Mucosa of rectum (tissue), 2 donors: ENCODE results near the gene DGKD.
"Not testable (repeated sequence)": the region's sequence is repeated elsewhere in the genome, so short reads cannot be mapped to it uniquely, and the experiment has no call there.

Source experiments
- H3K27ac ChIP-seq, 2 donors: one replicate each; pipeline ENCODE4 v1.7.0; 2013; ENCODE audit warnings: inconsistent platforms in 2 of 2, low read depth in 2 of 2, low read length in 2 of 2
- H3K27me3 ChIP-seq, 2 donors: one replicate each; pipeline ENCODE4 v1.7.0; 2013; ENCODE audit warnings: low read length in 2 of 2; ENCODE audit not compliant: control insufficient read depth in 2 of 2, insufficient read depth in 2 of 2
- H3K36me3 ChIP-seq, 2 donors: one replicate each; pipeline ENCODE4 v1.7.0; 2013; ENCODE audit warnings: low read length in 2 of 2; ENCODE audit not compliant: control insufficient read depth in 2 of 2, insufficient read depth in 2 of 2
- H3K4me1 ChIP-seq, 2 donors: one replicate each; pipeline ENCODE4 v1.7.0; 2013; ENCODE audit warnings: low read length in 2 of 2, mild to moderate bottlenecking in 1 of 2; ENCODE audit not compliant: control insufficient read depth in 2 of 2, insufficient read depth in 2 of 2
- H3K4me3 ChIP-seq, 2 donors: one replicate each; pipeline ENCODE4 v1.7.0; 2013; ENCODE audit warnings: low read length in 2 of 2
- H3K9ac ChIP-seq, 2 donors: one replicate each; pipeline ENCODE4 v1.7.0; 2013; ENCODE audit warnings: low read length in 2 of 2, low read depth in 1 of 2, mild to moderate bottlenecking in 1 of 2
- H3K9me3 ChIP-seq, 2 donors: one replicate each; pipeline ENCODE4 v1.7.0; 2013; ENCODE audit warnings: low read length in 2 of 2; ENCODE audit not compliant: control insufficient read depth in 2 of 2
- donor health status: healthy.
- donor health status: Normal muscosa, but diverticular disease.

DGKD gene

GRCh38 chr2:233369462-233369861, 15.2 kb downstream of the DGKD start:
- Histone ChIP-seq H3K27me3 (no peaks in the 10 kb centered on the region), H3K9ac (no peak overlapping the region), H3K27ac (no peak overlapping the region), H3K36me3 (peaks cover 8% of the 10 kb centered on the region in 2 donors), H3K4me1 (peaks cover 2 to 3% of the 10 kb centered on the region in 2 donors), H3K4me3 (no peak overlapping the region), H3K9me3 (no peaks in the 10 kb centered on the region)

GRCh38 chr2:233369897-233370685, 15.8 kb downstream of the DGKD start:
- Histone ChIP-seq H3K9me3 (no peaks in the 10 kb centered on the region), H3K4me1 (peaks cover 2 to 6% of the 10 kb centered on the region in 2 donors), H3K9ac (no peak overlapping the region), H3K27ac (no peak overlapping the region), H3K36me3 (peaks cover 8% of the 10 kb centered on the region in 2 donors), H3K27me3 (no peaks in the 10 kb centered on the region), H3K4me3 (no peak overlapping the region)

- H3K4me1 ChIP-seq = peaks cover 5 to 17% of the 10 kb centered on the region in 2 donors
- peaks cover 8 to 9% of the 10 kb centered on the region in 2 donors for H3K36me3 ChIP-seq
Measured at GRCh38 chr2:233371641-233372040, 17.3 kb downstream of the DGKD start.

GRCh38 chr2:233372855-233373254, 18.6 kb downstream of the DGKD start:
- Histone ChIP-seq H3K36me3 (peaks cover 8 to 11% of the 10 kb centered on the region in 2 donors), H3K9me3 (no peaks in the 10 kb centered on the region), H3K4me1 (peaks cover 5 to 17% of the 10 kb centered on the region in 2 donors), H3K4me3 (no peak overlapping the region), H3K27me3 (no peaks in the 10 kb centered on the region), H3K27ac (no peak overlapping the region), H3K9ac (no peak overlapping the region)

More at GRCh38 chr2:233371641-233372040, 17.3 kb downstream of the DGKD start:
- Histone ChIP-seq H3K27ac (no peak overlapping the region), H3K9ac (no peak overlapping the region), H3K27me3 (no peaks in the 10 kb centered on the region), H3K4me3 (no peak overlapping the region), H3K9me3 (no peaks in the 10 kb centered on the region)

GRCh38 chr2:233373316-233373715, 19.0 kb downstream of the DGKD start:
- no peaks in the 10 kb centered on the region for H3K27me3 ChIP-seq
- H3K9me3 ChIP-seq = no peaks in the 10 kb centered on the region
- no peak overlapping the region for H3K9ac ChIP-seq
- no peak overlapping the region for H3K4me3 ChIP-seq
- no peak overlapping the region for H3K27ac ChIP-seq
- peaks cover 8 to 11% of the 10 kb centered on the region in 2 donors for H3K36me3 ChIP-seq
- peaks cover 5 to 17% of the 10 kb centered on the region in 2 donors for H3K4me1 ChIP-seq

- Histone ChIP-seq H3K36me3 (peaks cover 8 to 11% of the 10 kb centered on the region in 2 donors), H3K4me1 (peaks cover 5 to 17% of the 10 kb centered on the region in 2 donors)
- H3K27me3 ChIP-seq, H3K9ac ChIP-seq, H3K4me3 ChIP-seq, H3K9me3 ChIP-seq, H3K27ac ChIP-seq: not testable (repeated sequence)
Measured at GRCh38 chr2:233374776-233375175, 20.5 kb downstream of the DGKD start.

GRCh38 chr2:233375490-233376314, 21.4 kb downstream of the DGKD start:
- Histone ChIP-seq H3K36me3 (peaks cover 8 to 13% of the 10 kb centered on the region in 2 donors), H3K9me3 (no peaks in the 10 kb centered on the region), H3K27ac (peak overlapping the region in 1 of 2 donors; percentile 18), H3K4me3 (no peak overlapping the region), H3K9ac (no peak overlapping the region), H3K4me1 (peaks cover 5 to 17% of the 10 kb centered on the region in 2 donors), H3K27me3 (no peaks in the 10 kb centered on the region)

- Histone ChIP-seq H3K9ac (no peak overlapping the region), H3K27me3 (no peaks in the 10 kb centered on the region), H3K9me3 (no peaks in the 10 kb centered on the region), H3K27ac (no peak overlapping the region), H3K4me1 (peaks cover 3 to 13% of the 10 kb centered on the region in 2 donors), H3K36me3 (peaks cover 0 to 5% of the 10 kb centered on the region in 2 donors), H3K4me3 (no peak overlapping the region)
Measured at GRCh38 chr2:233379034-233379433, 24.7 kb downstream of the DGKD start.

- H3K9ac ChIP-seq = no peak overlapping the region
- no peaks in the 10 kb centered on the region for H3K27me3 ChIP-seq
- H3K36me3 ChIP-seq = peaks cover 0 to 5% of the 10 kb centered on the region in 2 donors
- H3K9me3 ChIP-seq = no peaks in the 10 kb centered on the region
- no peak overlapping the region for H3K27ac ChIP-seq
- H3K4me1 ChIP-seq = peaks cover 3 to 13% of the 10 kb centered on the region in 2 donors
- H3K4me3 ChIP-seq = no peak overlapping the region
Measured at GRCh38 chr2:233379441-233379840, 25.1 kb downstream of the DGKD start.
